Neuronal stem cell (in vitro differentiated cells): ENCODE data around the gene MAP1B. TPM values are rescaled to one million over a fixed set of nuclear protein-coding genes. Genes with fewer than 3 reads are reported as not detected.

Experiments used
- DNase-seq: peaks from one replicate; pipeline ENCODE4 v3.0.0-alpha.2; 2013; ENCODE audit warnings: low spot score
- H2AFZ ChIP-seq: one replicate; pipeline ENCODE4 v1.6.1; 2013; ENCODE audit warnings: mild to moderate bottlenecking, low read length, inconsistent platforms
- H2AK5ac ChIP-seq: 2 replicates; pipeline ENCODE4 v1.6.1; 2013; ENCODE audit warnings: low read depth, mild to moderate bottlenecking, inconsistent platforms, low read length, moderate library complexity, mixed read lengths
- H2BK120ac ChIP-seq: 2 replicates; pipeline ENCODE4 v1.6.1; 2013; ENCODE audit warnings: low read depth, mild to moderate bottlenecking, inconsistent platforms, low read length, moderate library complexity, mixed read lengths
- H2BK12ac ChIP-seq: one replicate; pipeline ENCODE4 v1.6.1; 2013; ENCODE audit warnings: low read length, inconsistent platforms
- H2BK15ac ChIP-seq: 2 replicates; pipeline ENCODE4 v1.6.1; 2013; ENCODE audit warnings: mild to moderate bottlenecking, low read length, inconsistent platforms, mixed read lengths
- H2BK5ac ChIP-seq: one replicate; pipeline ENCODE4 v1.6.1; 2013; ENCODE audit warnings: inconsistent platforms, mild to moderate bottlenecking, low read length, moderate library complexity
- H3K14ac ChIP-seq: one replicate; pipeline ENCODE4 v1.6.1; 2013; ENCODE audit warnings: low read length, inconsistent platforms
- H3K18ac ChIP-seq: 2 replicates; pipeline ENCODE4 v1.6.1; 2013; ENCODE audit warnings: low read length, inconsistent platforms
- H3K23ac ChIP-seq: 2 replicates; pipeline ENCODE4 v1.6.1; 2013; ENCODE audit warnings: low read depth, mild to moderate bottlenecking, mixed read lengths, low read length, inconsistent platforms; ENCODE audit not compliant: poor library complexity
- H3K27ac ChIP-seq: replicated peaks from 3 replicates; pipeline ENCODE4 v1.5.1; 2013; ENCODE audit warnings: low read length, inconsistent platforms
- H3K27me3 ChIP-seq, 3 experiments: 2 replicates each; pipeline ENCODE4 v1.6.1; 2013; ENCODE audit warnings: low read length in 3 of 3, mild to moderate bottlenecking in 2 of 3, inconsistent platforms in 1 of 3, low read depth in 1 of 3, mixed read lengths in 1 of 3, moderate library complexity in 1 of 3; ENCODE audit not compliant: control insufficient read depth in 3 of 3, insufficient read depth in 3 of 3
- H3K36me3 ChIP-seq, 2 donors: replicated peaks in 1 of 2; 2 replicates each; pipeline ENCODE4 v1.6.1; 2013; ENCODE audit warnings: low read length in 2 of 2; ENCODE audit not compliant: control insufficient read depth in 2 of 2, insufficient read depth in 2 of 2
- H3K4ac ChIP-seq: 2 replicates; pipeline ENCODE4 v1.6.1; 2013; ENCODE audit warnings: inconsistent platforms, mild to moderate bottlenecking, low read length, moderate library complexity
- H3K4me1 ChIP-seq, 2 donors: 1 replicate in 1 of 2; 2 replicates in 1 of 2; pipeline ENCODE4 v1.6.1; 2013; ENCODE audit warnings: low read length in 2 of 2, low read depth in 1 of 2; ENCODE audit not compliant: control insufficient read depth in 2 of 2, insufficient read depth in 1 of 2
- H3K4me2 ChIP-seq: one replicate; pipeline ENCODE4 v1.6.1; 2013; ENCODE audit warnings: mild to moderate bottlenecking, low read length, inconsistent platforms; ENCODE audit not compliant: insufficient read depth, poor library complexity, severe bottlenecking
- H3K4me3 ChIP-seq, 2 donors: 2 replicates each; pipeline ENCODE4 v1.5.1; 2013; ENCODE audit warnings: low read length in 2 of 2, mild to moderate bottlenecking in 2 of 2, inconsistent platforms in 1 of 2, moderate library complexity in 1 of 2
- H3K79me1 ChIP-seq: one replicate; pipeline ENCODE4 v1.6.1; 2013; ENCODE audit warnings: low read depth, mild to moderate bottlenecking, inconsistent platforms, low read length, moderate library complexity
- H3K9ac ChIP-seq: one replicate; pipeline ENCODE4 v1.6.1; 2013; ENCODE audit warnings: mild to moderate bottlenecking, low read depth, low read length, inconsistent platforms; ENCODE audit not compliant: poor library complexity
- H3K9me3 ChIP-seq, 2 donors: replicated peaks in 1 of 2; 2 replicates each; pipeline versions ENCODE3 to v1.6.1; 2013; ENCODE audit warnings: low read length in 2 of 2, mild to moderate bottlenecking in 2 of 2, inconsistent platforms in 1 of 2, low read depth in 1 of 2, mixed read lengths in 1 of 2, moderate library complexity in 1 of 2; ENCODE audit not compliant: control insufficient read depth in 2 of 2, insufficient read depth in 1 of 2
- H4K8ac ChIP-seq: one replicate; pipeline ENCODE4 v1.6.1; 2013; ENCODE audit warnings: low read depth, mild to moderate bottlenecking, inconsistent platforms, low read length, moderate library complexity
- H4K91ac ChIP-seq: one replicate; pipeline ENCODE4 v1.6.1; 2013; ENCODE audit warnings: low read length, low read depth, mild to moderate bottlenecking, inconsistent platforms; ENCODE audit not compliant: poor library complexity
- WGBS, 2 donors: extraction: QIAGEN DNeasy Blood & Tissue Kit; methylation state at CpG; one replicate each; pipeline ENCODE4 v1.1.7; 2013; ENCODE audit warnings: missing lambda C conversion rate in 2 of 2, mixed read lengths in 1 of 2; ENCODE audit not compliant: insufficient read length in 2 of 2, insufficient replicate concordance in 1 of 2; ENCODE audit errors: extremely low coverage in 2 of 2; 5-methylcytosine and 5-hydroxymethylcytosine counted together
- polyA plus RNA-seq, 2 experiments: library from polyadenylated mRNA; stranded (reverse); fragments of 200-250 nt; gene quantifications; one replicate each; pipeline ENCODE4 v1.2.3, GENCODE V29; 2013

Gene MAP1B
- polyA plus RNA-seq (2013, experiment 1 of 2) = 46.3 TPM
- 51.7 TPM for polyA plus RNA-seq (2013, experiment 2 of 2)

- WGBS, 2 donors = no CpG with 5 or more reads among the region's 82 CpGs
- H2BK120ac ChIP-seq = peak within 1 kb of the TSS; percentile 88
Measured at GRCh38 chr5:72107131-72107900, at the start of gene MAP1B. Gene MAP1B, plus strand, starts transcription at chr5:72107475. Its CDS starts 57 bp downstream, at chr5:72107532.

GRCh38 chr5:72057816-72058215, 49.5 kb upstream of the MAP1B start:
- DNase-seq = no peak
- Histone ChIP-seq H3K23ac (no peak overlapping the region), H3K27ac (no peak overlapping the region), H3K4me3 (no peak overlapping the region), H3K18ac (no peak overlapping the region), H3K4ac (no peak overlapping the region), H3K27me3 (peaks cover 0 to 21% (median 0%) of the 10 kb centered on the region in 3 experiments), H3K79me1 (no peaks in the 10 kb centered on the region), H3K9ac (no peak overlapping the region), H2BK5ac (no peak overlapping the region), H3K14ac (no peak overlapping the region), H2AFZ (no peak overlapping the region), H3K4me2 (no peak overlapping the region), H2BK15ac (no peak overlapping the region), H2BK12ac (no peak overlapping the region), H4K8ac (no peak overlapping the region), H4K91ac (no peak overlapping the region), H3K9me3 (no peaks in the 10 kb centered on the region), H3K4me1 (peaks cover 0 to 6% of the 10 kb centered on the region in 2 donors), H2AK5ac (no peak overlapping the region), H3K36me3 (no peaks in the 10 kb centered on the region), H2BK120ac (no peak overlapping the region)
- no CpG with 5 or more reads among the region's 2 CpGs for WGBS, 2 donors

More at GRCh38 chr5:72107131-72107900, at the start of gene MAP1B:
- H3K9ac ChIP-seq = peak within 1 kb of the TSS; percentile 100
- peak within 1 kb of the TSS; percentile 99 for H3K18ac ChIP-seq
- no peaks in the 10 kb centered on the region for H3K27me3 ChIP-seq
- H3K4me2 ChIP-seq = peak within 1 kb of the TSS; percentile 60
- H2AFZ ChIP-seq = peak within 1 kb of the TSS; percentile 77
- H2BK12ac ChIP-seq = peak within 1 kb of the TSS; percentile 63
- H3K36me3 ChIP-seq = peaks cover 4 to 35% of the 10 kb centered on the region in 2 donors
- peaks cover 17 to 27% of the 10 kb centered on the region in 2 donors for H3K4me1 ChIP-seq
- peaks cover 11% of the 10 kb centered on the region for H3K79me1 ChIP-seq
- peak within 1 kb of the TSS; percentile 97 for H3K27ac ChIP-seq
- H2BK15ac ChIP-seq = peak within 1 kb of the TSS; percentile 84
- H3K4me3 ChIP-seq = peak within 1 kb of the TSS; percentile 98 to 99
- peak within 1 kb of the TSS; percentile 90 for H3K4ac ChIP-seq
- DNase-seq = peak; percentile 94
- peak within 1 kb of the TSS; percentile 58 for H4K91ac ChIP-seq
- peak within 1 kb of the TSS; percentile 98 for H2AK5ac ChIP-seq
- no peak within 1 kb of the TSS for H4K8ac ChIP-seq
- H2BK5ac ChIP-seq = peak within 1 kb of the TSS; percentile 96
- H3K14ac ChIP-seq = peak within 1 kb of the TSS; percentile 90
- H3K9me3 ChIP-seq = no peaks in the 10 kb centered on the region
- peak within 1 kb of the TSS; percentile 99 for H3K23ac ChIP-seq

GRCh38 chr5:72063219-72063819, 44.0 kb upstream of the MAP1B start:
- no peak overlapping the region for H2BK5ac ChIP-seq
- H3K4me2 ChIP-seq = no peak overlapping the region
- DNase-seq = peak; percentile 65
- no peaks in the 10 kb centered on the region for H3K9me3 ChIP-seq
- H3K4me1 ChIP-seq = peaks cover 26 to 30% of the 10 kb centered on the region in 2 donors
- H3K36me3 ChIP-seq = no peaks in the 10 kb centered on the region
- no peak overlapping the region for H3K4me3 ChIP-seq
- H3K23ac ChIP-seq = no peak overlapping the region
- no peak overlapping the region for H3K18ac ChIP-seq
- H2BK120ac ChIP-seq = no peak overlapping the region
- H3K4ac ChIP-seq = no peak overlapping the region
- H2BK15ac ChIP-seq = no peak overlapping the region
- H2BK12ac ChIP-seq = no peak overlapping the region
- no peak overlapping the region for H2AFZ ChIP-seq
- H3K27ac ChIP-seq = no peak overlapping the region
- no peak overlapping the region for H4K8ac ChIP-seq
- H2AK5ac ChIP-seq = no peak overlapping the region
- no peak overlapping the region for H3K9ac ChIP-seq
- no peak overlapping the region for H4K91ac ChIP-seq
- H3K14ac ChIP-seq = no peak overlapping the region
- H3K27me3 ChIP-seq = peaks cover 0 to 3% (median 0%) of the 10 kb centered on the region in 3 experiments
- no CpG with 5 or more reads among the region's 7 CpGs for WGBS, 2 donors
- no peaks in the 10 kb centered on the region for H3K79me1 ChIP-seq
